Activated CD4-positive, alpha-beta T cell treated with anti-CD3 and anti-CD28 coated beads, Interleukin-10, Interleukin-2, amounts not matched to agents 100 ng/mL and 50 ng/mL, durations not matched to agents 16 hours and 8 hours (primary cell): ENCODE data around the gene SATL1.
"Not testable (repeated sequence)": the region's sequence is repeated elsewhere in the genome, so short reads cannot be mapped to it uniquely, and the experiment has no call there.

Source experiments
- DNase-seq: peaks from one replicate; pipeline ENCODE4 v3.0.0-alpha.2; 2020

Gene SATL1

DNA sequence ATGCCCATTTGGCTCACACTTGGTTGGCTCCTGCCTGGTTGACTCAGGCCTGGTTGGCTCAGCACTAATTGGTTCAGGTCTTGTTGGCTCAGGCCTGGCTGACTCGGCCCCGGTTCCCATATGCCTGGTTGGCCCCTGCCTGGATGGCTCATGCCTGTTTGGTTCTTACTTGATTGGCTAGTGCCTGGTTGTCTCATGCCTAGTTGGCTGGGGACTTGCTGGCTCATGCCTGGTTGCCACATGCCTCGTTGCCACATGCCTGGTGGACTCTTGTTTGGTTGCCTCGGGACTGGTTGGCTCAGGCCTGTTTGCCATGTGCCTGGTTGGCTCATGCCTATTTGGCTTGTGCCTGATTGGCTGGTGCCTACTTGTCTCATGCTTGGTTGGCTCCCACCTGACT is 136.2 kb downstream of the SATL1 start:
- no peak for DNase-seq

DNA sequence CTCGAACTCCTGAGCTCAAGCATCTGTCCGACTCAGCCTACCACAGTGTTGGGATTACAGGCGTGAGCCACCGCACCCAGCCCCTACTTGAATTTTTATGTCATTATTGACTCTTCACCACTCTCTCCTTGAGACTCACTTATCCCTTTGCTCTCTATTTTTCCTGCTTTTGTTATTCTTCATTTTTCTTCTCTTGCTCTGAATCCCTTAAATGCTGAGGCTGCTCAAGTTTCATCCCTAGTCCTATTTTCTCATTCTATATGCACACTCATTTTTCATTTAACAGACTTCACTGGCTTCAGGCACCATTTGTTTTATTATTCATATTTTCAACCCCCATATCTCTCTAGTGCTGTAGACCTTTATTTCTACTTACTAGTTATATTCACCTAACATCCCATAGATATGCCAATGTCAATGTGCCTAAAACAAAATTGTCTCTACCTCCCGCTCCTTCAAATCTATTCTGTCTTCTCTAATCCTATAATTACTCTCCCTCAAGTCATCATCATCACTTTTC is 154.2 kb downstream of the SATL1 start:
- DNase-seq: no peak

DNA sequence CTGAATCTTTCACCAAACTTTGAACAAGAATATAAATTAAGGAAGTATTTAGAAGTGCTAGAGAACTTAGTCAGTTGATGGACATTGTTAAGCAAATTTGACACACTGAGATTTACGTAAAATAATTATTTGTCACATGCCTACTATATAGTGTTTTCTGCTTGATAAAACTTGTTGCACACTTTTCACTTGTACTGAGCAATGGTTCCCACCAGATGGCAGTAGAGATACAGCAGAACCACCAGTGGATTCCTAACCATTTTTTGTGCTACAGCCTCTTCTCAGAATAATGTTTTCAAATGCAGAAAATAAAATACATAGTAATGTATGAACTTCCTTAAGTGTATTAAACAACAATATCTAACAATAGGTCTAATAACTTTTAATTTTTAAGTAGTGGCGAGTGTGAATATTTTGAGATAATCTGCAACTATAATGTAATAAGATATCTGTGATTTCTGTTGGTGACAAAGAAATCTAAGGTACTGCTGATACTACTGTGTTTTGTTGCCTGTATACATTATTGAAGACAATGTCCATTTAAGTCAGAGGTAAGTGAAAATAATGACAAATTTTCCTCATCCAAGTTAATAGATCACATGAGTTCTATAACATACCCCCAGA is 158.7 kb downstream of the SATL1 start:
- peak; percentile 53 for DNase-seq

DNA sequence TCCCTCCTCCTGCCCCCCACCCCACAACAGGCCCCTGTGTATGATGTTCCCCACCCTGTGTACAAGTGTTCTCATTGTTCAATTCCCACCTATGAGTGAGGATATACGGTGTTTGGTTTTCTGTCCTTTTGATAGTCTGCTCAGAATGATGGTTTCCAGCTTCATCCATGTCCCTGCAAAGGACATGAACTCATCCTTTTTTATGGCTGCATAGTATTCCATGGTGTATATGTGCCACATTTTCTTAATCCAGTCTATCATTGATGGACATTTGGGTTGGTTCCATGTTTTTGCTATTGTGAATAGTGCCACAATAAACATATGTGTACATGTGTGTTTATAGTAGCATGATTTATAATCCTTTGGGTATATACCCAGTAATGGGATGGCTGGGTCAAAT is 166.3 kb downstream of the SATL1 start:
- not testable (repeated sequence) for DNase-seq

DNA sequence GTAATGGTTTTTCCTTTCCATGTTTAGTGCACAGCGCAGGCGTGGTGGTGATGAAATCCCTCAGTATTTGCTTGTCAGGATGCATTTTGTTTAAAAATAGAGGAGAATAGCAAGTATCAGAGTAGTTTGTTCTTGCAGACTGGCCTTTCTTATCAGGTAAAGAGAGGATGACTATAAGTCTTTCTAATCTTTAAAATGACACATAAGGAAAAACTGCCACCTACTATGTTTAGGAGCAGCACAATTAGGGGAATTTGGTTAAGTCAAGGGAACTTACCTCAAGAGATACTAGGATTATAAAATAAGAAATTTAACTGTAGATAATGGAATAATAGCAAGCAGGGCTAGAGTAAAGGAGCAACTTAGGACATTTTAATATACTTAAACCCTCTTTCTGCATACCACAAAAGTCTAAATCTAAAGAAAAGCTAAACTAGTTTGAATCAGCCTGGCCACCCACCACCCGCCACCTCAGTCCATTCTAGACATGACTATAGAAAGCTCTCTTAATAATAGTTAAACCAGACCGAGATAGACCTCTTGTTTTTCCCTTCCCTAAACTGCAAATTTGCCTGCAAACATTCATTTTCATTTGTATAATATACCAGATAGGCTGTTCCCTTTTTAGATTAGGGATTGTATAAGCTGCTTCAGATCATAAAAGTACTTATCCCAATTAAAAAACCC is 177.9 kb downstream of the SATL1 start:
- DNase-seq: no peak

DNA sequence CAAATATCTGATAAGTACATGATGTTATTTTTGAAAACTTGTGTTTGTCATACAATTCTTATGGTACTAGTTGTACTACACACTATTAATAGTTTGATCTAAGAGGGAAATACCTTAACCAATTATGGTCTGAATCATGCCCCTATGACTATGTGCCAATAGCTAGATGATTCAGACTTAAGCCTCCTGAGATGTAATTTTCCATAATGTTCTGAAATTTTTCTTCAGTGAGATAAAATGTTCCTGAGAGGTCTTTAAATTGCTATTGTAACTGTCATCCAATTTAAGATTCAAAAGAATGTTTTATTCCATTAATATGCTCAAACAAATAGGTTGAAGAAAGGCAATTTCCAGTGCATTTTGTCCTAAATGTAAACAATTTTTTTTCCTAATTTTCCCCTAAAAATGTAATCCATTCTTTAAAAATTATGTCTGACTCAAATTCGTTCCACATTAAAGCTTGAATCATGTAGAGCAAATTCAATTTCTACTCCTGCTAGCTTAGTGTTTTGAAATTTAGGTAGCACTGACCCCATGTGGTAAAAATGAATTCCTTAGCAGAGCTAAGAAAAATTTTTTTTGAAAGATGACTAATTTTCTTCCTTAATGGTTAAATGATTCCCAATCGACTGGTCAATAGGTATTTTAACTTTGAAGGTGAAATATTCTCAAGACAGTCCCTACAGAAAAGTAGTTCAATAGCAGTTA is 190.8 kb downstream of the SATL1 start:
- DNase-seq: no peak

DNA sequence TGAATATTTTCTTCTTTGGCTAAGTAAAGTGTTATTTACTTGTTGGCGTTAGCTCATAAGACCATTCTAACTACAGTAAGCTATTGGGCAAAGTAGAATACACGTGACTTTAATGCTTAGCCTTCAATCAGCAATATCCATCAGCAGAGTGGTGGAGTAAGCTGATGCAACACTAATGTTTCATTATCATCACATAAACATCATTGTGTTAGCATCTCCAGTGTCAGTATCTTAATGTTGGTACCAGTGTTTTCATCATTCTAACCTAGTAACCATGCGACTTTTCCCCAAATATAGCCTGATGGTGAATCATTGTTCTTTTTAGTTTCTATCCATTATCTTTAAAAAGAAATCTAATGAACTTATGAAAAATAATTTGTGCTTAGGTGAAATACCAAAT is 191.4 kb downstream of the SATL1 start:
- DNase-seq: no peak

DNA sequence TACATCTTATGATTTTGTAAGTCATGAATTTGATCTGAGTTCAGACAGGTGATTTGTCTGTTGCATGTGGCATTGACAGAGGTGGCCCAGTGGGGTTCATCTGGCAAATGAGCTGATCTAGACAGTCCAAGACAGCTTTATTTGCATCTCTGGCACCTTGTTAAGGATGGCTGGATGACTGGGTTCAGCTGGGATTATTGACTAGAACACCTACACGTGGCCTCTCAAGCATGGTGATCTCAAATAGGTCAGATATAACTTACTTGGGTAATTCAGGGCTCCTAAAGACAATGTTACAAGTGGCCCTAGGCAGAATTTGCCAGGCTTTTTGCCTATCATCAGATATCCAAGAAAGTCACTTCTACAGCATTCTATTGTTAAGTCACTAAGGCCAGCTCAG is 192.0 kb downstream of the SATL1 start:
- no peak for DNase-seq
